ENCODE measurements around the gene POLR1F. TPM values are rescaled to one million over a fixed set of nuclear protein-coding genes. Genes with fewer than 3 reads are reported as not detected.

Gene POLR1F
- total RNA-seq, 4 donors from 2014 or later = 5.6 to 15.8 (median 12.1) TPM

GRCh38 chr7:19665399-19666008 lies 43.3 kb downstream of the POLR1F start:
- DNase-seq = no peak
- Histone ChIP-seq H3K4me1 (peaks cover 0 to 9% (median 0%) of the 10 kb centered on the region in 3 donors), H3K27ac (no peak overlapping the region), H3K27me3 (no peaks in the 10 kb centered on the region), H3K4me3 (no peak overlapping the region), H3K9me3 (no peaks in the 10 kb centered on the region), H3K36me3 (no peaks in the 10 kb centered on the region)
- WGBS, 2 donors = 0 to 7% methylated on average over 1 of the region's 1 CpG
- TF ChIP-seq POLR2A (IDR thresholded peaks at IDR 0.05) (no peak), CTCF (IDR thresholded peaks at IDR 0.05) (peak in 4 of 6 experiments; percentile 56 to 66 (median 58))
- intact Hi-C loops (cut with DNase I) = no loop called here

- WGBS, 2 donors = 23 to 25% methylated on average over 4 of the region's 4 CpGs
- Histone ChIP-seq H3K27ac (no peak overlapping the region), H3K4me1 (peaks cover 0 to 9% (median 0%) of the 10 kb centered on the region in 3 donors), H3K9me3 (no peaks in the 10 kb centered on the region), H3K4me3 (no peak overlapping the region), H3K27me3 (no peaks in the 10 kb centered on the region), H3K36me3 (no peaks in the 10 kb centered on the region)
- TF ChIP-seq POLR2A (IDR thresholded peaks at IDR 0.05) (no peak), CTCF (IDR thresholded peaks at IDR 0.05) (no peak)
- no peak for DNase-seq
- intact Hi-C loops (cut with DNase I) = no loop called here
Observed at GRCh38 chr7:19663816-19664462, 44.9 kb downstream of the POLR1F start.

- TF ChIP-seq POLR2A (IDR thresholded peaks at IDR 0.05) = no peak
- no peak for TF ChIP-seq CTCF (IDR thresholded peaks at IDR 0.05)
- H3K9me3 ChIP-seq = peaks cover 0 to 15% (median 4%) of the 10 kb centered on the region in 3 donors
- intact Hi-C loops (cut with DNase I) = no loop called here
- no peak overlapping the region for H3K27ac ChIP-seq
- DNase-seq = no peak
- H3K4me3 ChIP-seq = no peak overlapping the region
- H3K27me3 ChIP-seq = no peaks in the 10 kb centered on the region
- H3K36me3 ChIP-seq = no peaks in the 10 kb centered on the region
- 40 to 100% methylated on average over 1 to 2 of the region's 2 CpGs for WGBS, 2 donors
- no peaks in the 10 kb centered on the region for H3K4me1 ChIP-seq
Observed at GRCh38 chr7:19648791-19649190, 60.0 kb downstream of the POLR1F start.

Small RNAs within 50 kb of the gene (small RNA-seq; reads per million reads assigned to genes)
- gene MIR3146 = 0 reads per million in 4 donors

Other genes with a start within 250 kb of the POLR1F start
- gene TMEM196, start 64.6 kb upstream of the POLR1F start, total RNA-seq = not detected

All from esophagus squamous epithelium (tissue), 5 donors.